Neural cell (in vitro differentiated cells): Measurements from ENCODE around the gene RIN3. TPM values are rescaled to one million over a fixed set of nuclear protein-coding genes. Genes with fewer than 3 reads are reported as not detected.

Experiments
- H2AFZ ChIP-seq: fragments of 200-600, 300-800 bp; sonication (generic), shearing (Covaris generic); 2 replicates; pipeline ENCODE4 v1.6.0; 2014; ENCODE audit warnings: low read depth, mild to moderate bottlenecking, antibody characterized with exemption, low read length, moderate library complexity
- H3F3A ChIP-seq: fragments of 200-600 bp; shearing (Covaris generic); 2 replicates; pipeline ENCODE4 v1.6.1; 2016; ENCODE audit warnings: mild to moderate bottlenecking, moderate library complexity, mixed read lengths, antibody characterized with exemption, low read length; ENCODE audit not compliant: insufficient read depth, poor library complexity, severe bottlenecking
- H3K27ac ChIP-seq: fragments of 200-600, 300-800 bp; sonication (generic), shearing (Covaris generic); 2 replicates; pipeline ENCODE4 v1.5.1; 2014; ENCODE audit warnings: mild to moderate bottlenecking, low read length, moderate library complexity
- H3K27me3 ChIP-seq: fragments of 300-800, 200-600 bp; sonication (generic), shearing (Covaris generic); 2 replicates; pipeline ENCODE4 v1.6.0; 2014; ENCODE audit warnings: mild to moderate bottlenecking, low read depth, low read length, moderate library complexity; ENCODE audit not compliant: insufficient read depth
- H3K36me3 ChIP-seq: fragments of 300-800, 200-600 bp; sonication (generic), shearing (Covaris generic); 2 replicates; pipeline ENCODE4 v1.5.1; 2014; ENCODE audit warnings: mild to moderate bottlenecking, antibody characterized with exemption, low read length, moderate library complexity; ENCODE audit not compliant: insufficient read depth
- H3K4me2 ChIP-seq: fragments of 300-800, 200-600 bp; sonication (generic), shearing (Covaris generic); 2 replicates; pipeline ENCODE4 v1.6.0; 2014; ENCODE audit warnings: mild to moderate bottlenecking, low read length
- H3K4me3 ChIP-seq: fragments of 300-800, 200-600 bp; sonication (generic), shearing (Covaris generic); 2 replicates; pipeline ENCODE4 v1.5.1; 2014; ENCODE audit warnings: mild to moderate bottlenecking, low read length, moderate library complexity
- H3K79me2 ChIP-seq: fragments of 200-600 bp; shearing (Covaris generic); replicated peaks from 2 replicates; pipeline ENCODE4 v1.6.0; 2014; ENCODE audit warnings: mild to moderate bottlenecking, low read length, moderate library complexity; ENCODE audit not compliant: insufficient read depth
- H3K9ac ChIP-seq: fragments of 300-800, 200-600 bp; sonication (generic), shearing (Covaris generic); 2 replicates; pipeline ENCODE4 v1.6.1; 2016; ENCODE audit warnings: mild to moderate bottlenecking, low read length, mixed read lengths
- H3K9me2 ChIP-seq: fragments of 200-600 bp; shearing (Covaris generic); 2 replicates; pipeline ENCODE4 v1.6.1; 2016; ENCODE audit warnings: mild to moderate bottlenecking, low read length, mixed read lengths; ENCODE audit not compliant: insufficient read depth
- H3K9me3 ChIP-seq: fragments of 200-600, 300-800 bp; sonication (generic), shearing (Covaris generic); 2 replicates; pipeline ENCODE4 v1.6.1; 2016; ENCODE audit warnings: mild to moderate bottlenecking, mixed run types, low read length, moderate library complexity, mixed read lengths
- H4K20me1 ChIP-seq: fragments of 200-600 bp; shearing (Covaris generic); 2 replicates; pipeline ENCODE4 v1.6.1; 2016; ENCODE audit warnings: mild to moderate bottlenecking, mixed run types; ENCODE audit not compliant: insufficient read depth
- EP300 ChIP-seq: fragments of 450-650 bp; conservative IDR thresholded peaks from 2 replicates; pipeline ENCODE4 v1.6.1; 2014; ENCODE audit warnings: antibody characterized with exemption, mild to moderate bottlenecking, moderate library complexity; ENCODE audit not compliant: poor library complexity, severe bottlenecking
- EZH2 ChIP-seq: fragments of 200-600, 300-800 bp; shearing (Covaris generic), sonication (generic); IDR thresholded peaks from 2 replicates; pipeline ENCODE4 v1.6.1; 2014; ENCODE audit warnings: antibody characterized with exemption, low read length, borderline replicate concordance, mild to moderate bottlenecking; ENCODE audit not compliant: insufficient read depth, poor library complexity, severe bottlenecking
- MXI1 ChIP-seq: fragments of 450-650 bp; conservative IDR thresholded peaks from 2 replicates; pipeline ENCODE4 v1.6.1; 2014; ENCODE audit warnings: antibody characterized with exemption, mild to moderate bottlenecking; ENCODE audit not compliant: poor library complexity, severe bottlenecking
- POLR2AphosphoS5 ChIP-seq: IDR thresholded peaks from 2 replicates; pipeline ENCODE4 v1.6.1; 2012
- RAD21 ChIP-seq: fragments of 450-650 bp; conservative IDR thresholded peaks from 2 replicates; pipeline ENCODE4 v1.6.1; 2014; ENCODE audit warnings: antibody characterized with exemption, mild to moderate bottlenecking, moderate library complexity
- REST ChIP-seq: IDR thresholded peaks from 2 replicates; pipeline ENCODE4 v1.6.1; 2012; ENCODE audit warnings: borderline replicate concordance
- SMC3 ChIP-seq: fragments of 450-650 bp; conservative IDR thresholded peaks from 2 replicates; pipeline ENCODE4 v1.6.1; 2014; ENCODE audit warnings: antibody characterized with exemption, mild to moderate bottlenecking, moderate library complexity; ENCODE audit not compliant: poor library complexity
- TAF1 ChIP-seq: IDR thresholded peaks from 2 replicates; pipeline ENCODE4 v1.6.1; 2012; ENCODE audit warnings: low read depth
- polyA plus RNA-seq: library from polyadenylated mRNA; depleted of rRNA; stranded (reverse); fragments of >200 nt; gene quantifications from 2 replicates; pipeline ENCODE4 v1.2.3, GENCODE V29; 2014
- TF ChIP-seq, protein P1 (sequence below): fragments of 450-650 bp; IDR thresholded peaks from 2 replicates; pipeline ENCODE4 v1.5.1; 2014; ENCODE audit warnings: antibody characterized with exemption, mild to moderate bottlenecking, moderate library complexity; ENCODE audit not compliant: poor library complexity, severe bottlenecking

Gene RIN3
- polyA plus RNA-seq, 1 donor from 2014 or later: not detected

- H3K27ac ChIP-seq: no peak overlapping the region
- H3F3A ChIP-seq: no peaks in the 10 kb centered on the region
- no peaks in the 10 kb centered on the region for H3K9me3 ChIP-seq
- H3K36me3 ChIP-seq: no peaks in the 10 kb centered on the region
- TF ChIP-seq REST (no peak), MXI1 (no peak), EP300 (no peak), SMC3 (no peak), RAD21 (no peak), EZH2 (no peak), TAF1 (no peak), POLR2AphosphoS5 (no peak)
- TF ChIP-seq, protein P1, sequence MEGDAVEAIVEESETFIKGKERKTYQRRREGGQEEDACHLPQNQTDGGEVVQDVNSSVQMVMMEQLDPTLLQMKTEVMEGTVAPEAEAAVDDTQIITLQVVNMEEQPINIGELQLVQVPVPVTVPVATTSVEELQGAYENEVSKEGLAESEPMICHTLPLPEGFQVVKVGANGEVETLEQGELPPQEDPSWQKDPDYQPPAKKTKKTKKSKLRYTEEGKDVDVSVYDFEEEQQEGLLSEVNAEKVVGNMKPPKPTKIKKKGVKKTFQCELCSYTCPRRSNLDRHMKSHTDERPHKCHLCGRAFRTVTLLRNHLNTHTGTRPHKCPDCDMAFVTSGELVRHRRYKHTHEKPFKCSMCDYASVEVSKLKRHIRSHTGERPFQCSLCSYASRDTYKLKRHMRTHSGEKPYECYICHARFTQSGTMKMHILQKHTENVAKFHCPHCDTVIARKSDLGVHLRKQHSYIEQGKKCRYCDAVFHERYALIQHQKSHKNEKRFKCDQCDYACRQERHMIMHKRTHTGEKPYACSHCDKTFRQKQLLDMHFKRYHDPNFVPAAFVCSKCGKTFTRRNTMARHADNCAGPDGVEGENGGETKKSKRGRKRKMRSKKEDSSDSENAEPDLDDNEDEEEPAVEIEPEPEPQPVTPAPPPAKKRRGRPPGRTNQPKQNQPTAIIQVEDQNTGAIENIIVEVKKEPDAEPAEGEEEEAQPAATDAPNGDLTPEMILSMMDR: no peak
- H3K4me2 ChIP-seq: no peak overlapping the region
- H3K4me3 ChIP-seq: no peak overlapping the region
- H3K27me3 ChIP-seq: no peaks in the 10 kb centered on the region
- no peaks in the 10 kb centered on the region for H3K79me2 ChIP-seq
- H3K9ac ChIP-seq: no peak overlapping the region
- H3K9me2 ChIP-seq: no peaks in the 10 kb centered on the region
- no peaks in the 10 kb centered on the region for H4K20me1 ChIP-seq
- H2AFZ ChIP-seq: no peak overlapping the region
Measured at GRCh38 chr14:92556255-92556741, 42.7 kb downstream of the RIN3 start.

GRCh38 chr14:92556863-92557543 lies 43.4 kb downstream of the RIN3 start:
- Histone ChIP-seq H2AFZ (no peak overlapping the region), H4K20me1 (no peaks in the 10 kb centered on the region), H3K27ac (no peak overlapping the region), H3K79me2 (no peaks in the 10 kb centered on the region), H3F3A (no peaks in the 10 kb centered on the region), H3K9me3 (no peaks in the 10 kb centered on the region), H3K9ac (no peak overlapping the region), H3K9me2 (no peaks in the 10 kb centered on the region), H3K27me3 (no peaks in the 10 kb centered on the region), H3K36me3 (no peaks in the 10 kb centered on the region), H3K4me3 (no peak overlapping the region), H3K4me2 (no peak overlapping the region)
- TF ChIP-seq TAF1: no peak
- TF ChIP-seq, protein P1: no peak
- no peak for TF ChIP-seq EZH2
- TF ChIP-seq MXI1: no peak
- no peak for TF ChIP-seq RAD21
- no peak for TF ChIP-seq EP300
- no peak for TF ChIP-seq REST
- no peak for TF ChIP-seq POLR2AphosphoS5
- TF ChIP-seq SMC3: no peak
